ENCODE measurements around the gene FMO1. TPM values are rescaled to one million over a fixed set of nuclear protein-coding genes. Genes with fewer than 3 reads are reported as not detected.

Gene FMO1
- total and polyA plus RNA-seq, 2 of the 8 experiments (the other 6 are each of a cell fraction or from before 2014, with no cell fraction given) = 0.11 TPM; not detected in 1

DNA sequence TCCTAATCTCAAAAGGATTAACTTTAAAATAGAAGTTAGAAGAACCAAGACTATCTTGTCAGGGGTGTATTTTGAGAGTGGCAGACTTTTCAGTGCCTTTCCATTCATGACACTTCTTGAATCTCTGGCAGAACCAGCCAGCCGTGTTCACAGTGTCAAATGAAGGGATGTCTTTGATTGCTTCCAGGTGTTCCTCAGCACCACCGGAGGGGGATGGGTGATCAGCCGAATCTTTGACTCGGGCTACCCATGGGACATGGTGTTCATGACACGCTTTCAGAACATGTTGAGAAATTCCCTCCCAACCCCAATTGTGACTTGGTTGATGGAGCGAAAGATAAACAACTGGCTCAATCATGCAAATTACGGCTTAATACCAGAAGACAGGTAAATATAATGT is 32.3 kb downstream of the FMO1 start (continued):
- TF ChIP-seq RXRA (IDR thresholded peaks at IDR 0.05; ENCODE audit: insufficient read depth, low read depth, low read length) (no peak), SIX5 (IDR thresholded peaks at IDR 0.05; ENCODE audit: low read depth, low read length) (no peak), POLR2A (IDR thresholded peaks at IDR 0.05; ENCODE audit: control extremely low read depth in 1 of 2, low read depth in 2 of 2, low read length in 2 of 2) (no peak), CBX8 (IDR thresholded peaks at IDR 0.05; ENCODE audit: borderline replicate concordance, low read depth, low read length) (no peak), CREB1 (IDR thresholded peaks at IDR 0.05) (no peak), POU5F1 (IDR thresholded peaks at IDR 0.05; ENCODE audit: low read depth, low read length) (no peak)

Measured in H1 (cell line).